GM12874 (cell line): ENCODE results near the gene MIER3.

Experiments used
- CTCF ChIP-seq: IDR thresholded peaks from 2 replicates; pipeline ENCODE4 v1.5.1; 2011; ENCODE audit warnings: low read depth, mild to moderate bottlenecking, control low read depth, low read length, moderate library complexity; ENCODE audit not compliant: insufficient read depth

Gene MIER3

GRCh38 chr5:56934325-56934724, 17.6 kb downstream of the MIER3 start:
- TF ChIP-seq CTCF = no peak

GRCh38 chr5:56922922-56923321, 29.0 kb downstream of the MIER3 start:
- TF ChIP-seq CTCF = no peak

GRCh38 chr5:56919942-56920662, 31.8 kb downstream of the MIER3 start:
- TF ChIP-seq CTCF = no peak

DNA sequence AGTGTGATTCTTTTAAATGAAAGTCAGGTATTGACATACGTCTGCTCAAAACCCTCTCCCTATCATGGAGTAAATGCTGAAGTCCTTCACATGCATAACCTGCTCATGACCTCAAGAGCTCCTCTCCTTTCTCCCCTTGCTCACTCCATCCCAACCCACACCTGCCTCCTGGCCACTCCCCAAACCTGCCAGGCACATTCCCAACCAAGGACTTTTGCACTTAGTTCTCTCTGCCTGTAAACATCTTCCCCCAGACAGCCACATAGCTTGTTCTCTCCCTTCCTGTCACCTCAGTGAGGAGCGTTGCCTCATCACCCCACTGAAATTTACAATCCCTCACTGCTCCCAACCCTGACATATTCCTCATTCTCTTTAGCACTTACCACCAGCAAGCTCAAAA, 33.9 kb downstream of the MIER3 start:
- TF ChIP-seq CTCF = no peak

GRCh38 chr5:56917534-56917933, 34.4 kb downstream of the MIER3 start:
- no peak for TF ChIP-seq CTCF

DNA sequence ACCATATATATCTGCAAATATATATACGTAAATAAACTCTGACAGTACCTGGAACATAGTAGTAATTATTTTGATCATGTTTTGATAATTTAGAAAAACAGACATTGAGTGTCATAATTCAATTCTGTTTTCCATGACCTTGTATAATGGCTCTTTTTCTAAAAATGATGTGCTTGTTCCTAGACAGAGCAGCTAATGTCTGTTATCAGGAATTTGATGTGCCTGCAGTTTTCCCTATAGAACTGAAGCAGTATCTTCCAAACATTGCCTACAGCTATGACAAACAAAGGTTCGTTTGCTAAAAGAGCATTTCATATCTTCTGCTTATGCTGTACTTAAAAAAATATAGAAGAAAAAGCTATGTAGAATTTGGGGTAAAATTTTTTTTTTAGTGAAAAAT, 37.2 kb downstream of the MIER3 start:
- TF ChIP-seq CTCF = no peak

DNA sequence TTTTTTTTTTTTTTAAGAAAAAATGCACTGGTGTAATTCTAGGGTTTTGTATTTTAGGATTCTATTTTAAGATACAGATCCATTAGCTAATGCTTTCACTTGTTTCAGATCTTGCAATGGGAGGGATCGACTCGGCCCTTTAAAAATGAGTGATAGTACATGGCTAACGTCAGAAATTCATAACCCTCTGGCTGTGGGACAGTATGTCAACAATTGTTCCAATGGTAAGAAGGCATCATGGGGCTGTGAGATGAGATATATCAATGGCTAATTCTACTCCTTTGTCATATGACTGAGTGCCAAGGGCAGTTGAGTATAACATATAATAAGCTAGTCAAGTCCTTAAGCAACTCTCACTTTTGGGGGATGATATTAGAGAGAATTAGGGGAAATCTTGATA, 38.2 kb downstream of the MIER3 start:
- no peak for TF ChIP-seq CTCF
